Measurements from ENCODE around the gene DHPS.
"Not testable (repeated sequence)": the region's sequence is repeated elsewhere in the genome, so short reads cannot be mapped to it uniquely, and the experiment has no call there.

The DHPS gene

DNA sequence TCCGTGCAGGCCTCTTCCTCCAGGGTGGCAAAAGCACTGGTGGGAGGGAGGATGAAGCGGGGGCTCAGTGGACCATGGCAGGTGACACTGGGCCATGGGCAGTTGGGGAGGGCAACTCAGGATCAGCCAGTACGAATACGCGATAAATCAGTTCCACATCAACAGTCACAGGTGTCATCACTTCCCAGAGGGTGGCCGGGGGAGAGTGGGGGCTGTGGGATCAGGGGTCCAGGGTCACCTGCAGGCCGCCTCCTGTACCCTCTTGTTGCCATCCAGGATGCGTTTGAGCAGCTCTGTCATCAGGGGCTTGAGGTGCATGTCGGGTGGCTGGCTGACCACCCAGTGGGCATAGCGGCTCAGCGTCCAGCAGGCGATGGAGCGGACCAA, 24.6 kb upstream of the DHPS start:
- no peak for DNase-seq (ENCODE audit: low read depth)
- no peak overlapping the region for H3K4me3 ChIP-seq (ENCODE audit: low read depth, low read length)

DNA sequence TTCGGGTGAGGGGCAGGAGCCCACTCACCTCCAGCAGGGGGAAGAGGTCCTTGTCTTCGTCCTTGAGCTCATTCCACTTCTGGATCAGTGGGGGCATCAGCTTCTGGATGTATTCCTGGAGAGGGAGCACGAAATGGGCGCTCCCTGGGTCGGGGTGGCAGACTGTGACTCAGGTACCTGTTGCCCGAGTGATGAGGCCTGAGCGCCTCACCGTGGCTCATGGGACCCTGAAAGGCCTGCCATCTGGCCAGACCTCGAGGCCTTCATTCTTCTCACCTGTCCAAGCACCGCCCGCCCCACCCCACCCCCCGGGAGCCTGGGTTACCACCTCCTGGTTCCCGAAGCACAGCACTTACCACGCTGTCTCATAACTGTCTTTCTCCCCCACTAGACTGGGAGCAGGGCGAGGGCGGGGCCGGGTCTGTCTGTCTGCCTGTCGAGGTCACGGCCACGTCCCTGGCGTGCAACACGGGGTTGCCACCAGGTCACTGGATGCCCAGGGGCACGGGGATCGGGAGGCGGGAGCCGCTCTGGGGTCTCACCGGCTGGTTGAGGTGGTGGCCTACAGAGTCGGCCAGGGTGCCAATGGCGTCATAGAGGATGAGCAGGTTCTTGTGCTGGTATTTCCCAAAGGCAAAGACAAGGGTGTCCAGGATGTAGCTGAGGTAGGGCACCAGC, 24.1 kb upstream of the DHPS start:
- no peak overlapping the region for H3K4me3 ChIP-seq (ENCODE audit: low read depth, low read length)
- DNase-seq (ENCODE audit: low read depth): no peak

DNA sequence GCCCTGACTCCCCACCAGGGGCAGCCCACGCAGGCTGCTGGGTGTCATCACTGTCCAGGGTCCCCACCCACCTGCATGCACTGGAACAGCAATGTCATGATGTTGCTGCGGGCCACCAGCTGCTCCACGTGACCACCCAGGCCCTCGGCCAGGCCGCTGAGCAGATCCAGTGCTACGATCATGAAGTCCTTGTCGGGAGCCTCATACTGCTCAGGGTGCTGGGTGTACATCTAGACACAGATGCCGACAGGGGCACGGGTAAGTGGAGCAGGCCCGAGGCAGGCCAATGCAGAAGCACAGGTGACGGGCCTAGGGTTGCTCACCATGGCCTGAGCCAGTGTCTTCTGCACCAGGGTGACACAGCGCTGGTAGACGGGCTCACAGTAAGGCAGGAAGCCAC, 23.5 kb upstream of the DHPS start:
- no peak overlapping the region for H3K4me3 ChIP-seq (ENCODE audit: low read depth, low read length)

DNA sequence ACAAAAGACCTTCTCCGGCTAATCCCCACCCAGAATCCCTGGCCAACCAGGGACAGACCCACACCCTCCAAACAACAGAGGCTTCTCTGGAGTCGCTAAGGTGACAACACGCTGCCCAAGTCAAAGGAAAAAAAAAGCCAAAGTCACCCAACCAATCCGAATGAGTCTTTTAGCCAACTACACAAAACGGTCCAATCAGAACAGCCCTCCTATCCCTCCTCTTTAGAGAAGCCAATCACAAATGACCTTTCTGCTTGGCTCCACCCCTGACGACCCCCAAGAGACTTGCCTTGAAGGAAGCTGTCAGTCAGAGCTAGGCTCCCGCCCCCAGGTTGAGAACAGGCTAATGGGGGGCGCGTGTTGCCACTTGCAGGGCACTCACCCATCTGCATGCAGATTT, 21.4 kb upstream of the DHPS start:
- H3K4me3 ChIP-seq (ENCODE audit: low read depth, low read length): no peak overlapping the region
- no peak for DNase-seq (ENCODE audit: low read depth)

More for the DNA sequence above, 23.5 kb upstream of the DHPS start:
- no peak for DNase-seq (ENCODE audit: low read depth)

DNA sequence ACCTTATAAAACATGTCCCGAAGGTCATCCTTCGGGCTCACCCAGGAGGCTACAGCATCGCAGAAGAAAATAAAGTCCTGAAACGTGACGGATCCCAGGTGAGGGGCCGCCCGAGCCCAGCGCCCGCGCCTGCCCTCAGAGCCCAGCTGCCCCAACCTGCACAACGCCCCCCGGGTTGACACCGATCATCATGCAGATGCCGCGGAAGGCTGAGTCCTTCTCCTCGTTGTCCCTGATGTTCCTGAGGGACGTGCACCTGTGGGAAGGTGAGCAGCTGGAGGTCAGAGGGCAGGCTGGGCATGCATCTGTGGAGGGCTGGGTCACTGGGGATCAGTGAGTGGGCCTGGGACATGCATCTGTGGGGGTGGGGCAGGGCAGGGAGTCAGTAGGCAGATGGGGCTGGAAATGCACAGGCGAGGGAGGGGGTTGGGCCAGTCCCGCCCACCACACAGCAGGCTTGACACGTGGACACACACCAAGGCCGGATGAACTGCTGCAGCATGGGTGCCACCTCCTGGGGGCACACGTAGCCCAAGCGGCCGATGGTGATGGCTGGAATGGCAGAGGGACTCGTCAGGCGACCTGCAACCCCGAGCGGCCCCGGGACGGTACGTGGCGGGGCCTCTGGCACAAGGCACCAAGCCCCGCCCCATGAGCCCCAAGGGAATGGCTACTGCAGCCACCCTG, 20.1 kb upstream of the DHPS start:
- no peak for DNase-seq (ENCODE audit: low read depth)
- H3K4me3 ChIP-seq (ENCODE audit: low read depth, low read length): no peak overlapping the region

DNA sequence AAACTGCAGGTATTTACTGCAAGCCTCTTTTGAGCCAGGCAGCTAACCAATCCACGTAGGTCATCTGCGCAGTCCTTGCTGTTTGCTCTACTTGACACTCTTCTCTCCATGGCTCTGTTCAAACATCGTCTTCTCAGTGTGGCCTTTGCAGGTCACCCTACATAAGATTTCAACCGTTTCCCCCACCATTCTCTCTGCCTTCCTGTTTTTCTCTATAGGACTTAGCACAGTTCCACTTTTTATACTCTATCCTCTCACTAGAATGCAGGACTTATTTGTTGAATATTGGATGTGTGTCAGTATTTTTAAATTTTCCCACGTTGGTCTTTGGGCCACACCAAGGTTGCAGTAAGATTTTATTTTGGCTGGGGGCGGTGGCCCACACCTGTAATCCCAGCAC, 16.5 kb upstream of the DHPS start:
- no peak for DNase-seq (ENCODE audit: low read depth)
- no peak overlapping the region for H3K4me3 ChIP-seq (ENCODE audit: low read depth, low read length)

DNA sequence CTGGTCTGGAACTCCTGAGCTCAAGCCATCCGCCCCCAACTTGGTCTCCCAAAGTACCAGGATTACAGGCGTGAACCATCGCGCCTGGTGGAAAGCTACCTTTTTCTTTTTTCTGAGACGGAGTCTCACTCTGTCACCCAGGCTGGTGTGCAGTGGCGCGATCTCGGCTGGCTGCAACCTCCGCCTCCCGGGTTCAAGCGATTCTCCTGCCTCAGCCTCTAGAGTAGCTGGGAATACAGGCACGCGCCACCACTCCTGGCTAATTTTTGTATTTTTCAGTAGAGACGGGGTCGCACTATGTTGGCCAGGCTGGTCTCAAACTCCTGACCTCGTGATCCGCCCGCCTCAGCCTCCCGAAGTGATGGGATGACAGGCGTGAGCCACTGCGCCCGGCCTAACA, 15.7 kb upstream of the DHPS start:
- DNase-seq (ENCODE audit: low read depth); H3K4me3 ChIP-seq (ENCODE audit: low read depth, low read length): not testable (repeated sequence)

DNA sequence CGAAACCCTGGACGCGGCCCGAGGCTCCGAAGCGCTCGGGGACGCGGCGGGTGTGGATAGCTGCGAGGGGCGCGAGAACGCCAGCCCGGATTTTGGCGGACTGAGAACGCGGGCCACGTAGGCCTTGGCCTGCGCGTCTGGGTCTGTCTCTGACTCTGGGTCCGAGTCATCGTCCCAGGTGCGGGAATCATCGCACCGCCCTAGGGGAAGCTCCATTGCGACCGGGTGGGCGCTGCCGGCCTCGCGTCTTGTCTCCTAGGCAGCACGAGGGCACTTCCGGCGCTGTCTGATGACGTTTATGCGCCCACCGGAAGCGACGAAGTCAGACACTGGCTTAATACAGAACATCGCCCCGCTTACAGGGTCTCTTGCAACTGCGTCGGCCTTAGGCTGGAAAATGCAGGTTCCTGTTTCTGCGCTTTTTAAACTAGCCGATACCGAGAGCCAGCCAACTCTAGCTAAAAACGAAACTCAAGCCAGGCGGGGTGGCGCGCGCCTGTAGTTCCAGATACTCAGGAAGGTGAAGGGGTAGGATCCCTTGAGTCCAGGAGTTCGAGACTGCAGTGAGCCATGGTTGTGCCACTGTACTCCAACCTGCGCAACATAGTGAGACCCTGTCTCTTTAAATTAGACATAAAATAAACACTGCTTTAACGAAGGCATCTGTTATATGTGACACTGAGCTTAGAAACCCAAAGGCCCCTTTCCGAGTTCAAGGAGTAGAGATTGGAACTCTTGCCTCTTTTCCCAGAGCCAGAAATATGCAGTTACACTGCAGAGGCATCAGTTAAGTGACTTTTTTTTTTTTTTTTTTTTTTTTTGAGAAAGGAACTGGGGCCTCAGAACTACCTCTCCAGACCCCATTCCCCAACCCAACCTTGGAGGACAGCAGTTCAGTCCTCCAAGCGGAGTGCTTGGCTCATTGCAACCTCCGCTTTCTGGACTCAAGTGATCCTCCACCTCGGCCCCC, 15.0 kb upstream of the DHPS start, which contains the start of gene FBXW9:
Gene FBXW9, minus strand, starts transcription at position 266 of the 970 bp plus-strand sequence. Its CDS starts 50 bp downstream, at position 216.
- peak; percentile 89 for DNase-seq (ENCODE audit: low read depth)
- peak within 1 kb of the TSS; percentile 77 for H3K4me3 ChIP-seq (ENCODE audit: low read depth, low read length)

DNA sequence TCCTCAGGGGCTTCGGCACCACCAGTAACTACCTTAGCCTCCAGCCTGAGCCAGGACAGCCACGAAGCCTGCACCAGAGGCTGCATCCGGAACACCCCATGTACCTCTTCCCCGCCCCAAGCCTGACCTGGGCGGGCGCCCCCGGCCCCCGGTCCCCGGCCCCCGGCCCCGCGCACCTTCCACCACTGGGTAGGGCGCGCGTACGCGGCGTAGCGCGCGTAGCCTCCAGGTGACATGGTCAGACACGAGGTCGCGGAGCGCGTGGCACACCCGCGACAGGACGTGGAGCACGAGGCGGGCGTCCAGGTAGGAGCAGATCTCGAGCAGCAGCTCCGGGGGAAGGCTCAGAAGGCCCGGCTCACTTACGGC, 14.3 kb upstream of the DHPS start:
- H3K4me3 ChIP-seq (ENCODE audit: low read depth, low read length): peak overlapping the region; percentile 77

DNA sequence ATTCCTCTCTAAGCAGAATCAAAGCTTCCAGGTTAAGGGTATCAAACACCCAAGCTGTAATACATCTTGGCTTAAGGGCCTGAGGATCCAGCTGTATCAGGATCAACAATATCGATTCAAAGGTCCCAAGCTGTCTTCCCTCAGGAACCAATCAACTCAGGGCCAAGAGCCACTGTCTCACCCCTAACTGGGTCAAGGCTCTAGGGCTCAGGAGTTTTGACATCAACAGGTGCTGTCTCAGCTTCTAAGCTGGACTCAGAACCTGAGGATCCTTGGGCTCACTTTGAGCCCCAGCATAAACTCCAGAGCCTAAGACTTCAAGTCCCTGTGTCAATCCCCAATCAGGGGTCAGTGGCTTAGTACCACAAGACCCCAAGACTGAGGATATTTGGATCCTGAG, 13.8 kb upstream of the DHPS start:
- H3K4me3 ChIP-seq (ENCODE audit: low read depth, low read length): peak overlapping the region; percentile 77
- no peak for DNase-seq (ENCODE audit: low read depth)

More for the DNA sequence above, 14.3 kb upstream of the DHPS start:
- no peak for DNase-seq (ENCODE audit: low read depth)

DNA sequence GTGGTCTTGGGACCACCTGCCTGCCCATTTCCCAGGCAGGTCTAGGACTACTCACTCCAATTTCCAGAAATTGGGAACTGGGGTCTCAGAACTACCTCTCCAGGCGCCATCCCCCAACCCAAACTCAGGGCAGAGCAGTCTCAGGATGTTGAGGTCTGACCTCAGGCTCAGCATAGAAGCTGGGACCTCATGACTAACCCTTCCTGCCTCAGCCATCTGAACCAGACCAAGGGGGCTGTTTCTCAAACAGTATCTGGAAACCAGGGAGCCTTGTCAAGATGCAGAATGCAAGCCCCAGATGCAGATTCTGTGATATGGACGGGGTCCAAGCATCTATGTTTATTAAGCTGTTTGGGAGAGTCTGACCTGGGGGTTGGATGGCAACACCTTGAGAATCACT, 13.4 kb upstream of the DHPS start:
- DNase-seq (ENCODE audit: low read depth): no peak
- H3K4me3 ChIP-seq (ENCODE audit: low read depth, low read length): no peak overlapping the region

DNA sequence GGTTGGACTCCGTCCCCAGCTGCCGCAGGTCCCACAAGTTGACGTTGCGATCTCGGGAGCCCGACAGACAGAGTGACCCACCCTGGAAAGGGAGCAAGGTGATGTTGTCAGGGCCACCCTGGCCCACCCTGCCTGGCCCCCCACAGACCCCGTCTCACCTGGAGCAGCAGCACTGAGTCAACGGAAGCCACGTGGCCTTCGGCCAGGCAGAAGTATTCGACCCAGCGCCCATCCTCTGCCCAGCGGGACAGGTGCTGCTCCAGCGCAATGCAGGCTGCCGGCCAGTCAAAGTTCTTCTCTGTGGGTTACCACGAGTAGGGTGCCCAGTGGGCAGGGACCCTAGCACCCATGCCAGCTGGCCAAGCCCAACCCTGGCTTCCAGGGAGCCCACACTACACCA, 13.0 kb upstream of the DHPS start:
- H3K4me3 ChIP-seq (ENCODE audit: low read depth, low read length): no peak overlapping the region

DNA sequence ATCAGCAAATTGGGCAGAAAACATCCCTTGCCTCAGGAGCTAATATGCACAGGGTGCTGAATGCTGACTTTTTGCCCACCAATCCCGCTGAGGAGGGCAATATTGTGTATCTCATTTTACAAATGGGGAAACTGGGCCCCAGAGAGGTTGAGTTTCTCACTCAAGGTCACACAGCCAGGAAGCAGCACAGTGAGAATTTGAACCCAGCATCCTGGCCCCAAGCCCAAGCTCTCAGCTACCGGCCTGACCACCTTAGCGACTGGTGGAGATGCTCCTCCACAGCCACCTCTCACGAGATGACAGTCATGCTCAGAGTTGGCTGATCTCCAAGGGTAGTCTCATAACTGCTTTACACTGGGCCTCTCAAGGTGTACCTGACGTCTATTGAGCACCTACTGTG, 11.3 kb upstream of the DHPS start:
- H3K4me3 ChIP-seq (ENCODE audit: low read depth, low read length): no peak overlapping the region
- no peak for DNase-seq (ENCODE audit: low read depth)

More for the DNA sequence above, 13.0 kb upstream of the DHPS start:
- no peak for DNase-seq (ENCODE audit: low read depth)

DNA sequence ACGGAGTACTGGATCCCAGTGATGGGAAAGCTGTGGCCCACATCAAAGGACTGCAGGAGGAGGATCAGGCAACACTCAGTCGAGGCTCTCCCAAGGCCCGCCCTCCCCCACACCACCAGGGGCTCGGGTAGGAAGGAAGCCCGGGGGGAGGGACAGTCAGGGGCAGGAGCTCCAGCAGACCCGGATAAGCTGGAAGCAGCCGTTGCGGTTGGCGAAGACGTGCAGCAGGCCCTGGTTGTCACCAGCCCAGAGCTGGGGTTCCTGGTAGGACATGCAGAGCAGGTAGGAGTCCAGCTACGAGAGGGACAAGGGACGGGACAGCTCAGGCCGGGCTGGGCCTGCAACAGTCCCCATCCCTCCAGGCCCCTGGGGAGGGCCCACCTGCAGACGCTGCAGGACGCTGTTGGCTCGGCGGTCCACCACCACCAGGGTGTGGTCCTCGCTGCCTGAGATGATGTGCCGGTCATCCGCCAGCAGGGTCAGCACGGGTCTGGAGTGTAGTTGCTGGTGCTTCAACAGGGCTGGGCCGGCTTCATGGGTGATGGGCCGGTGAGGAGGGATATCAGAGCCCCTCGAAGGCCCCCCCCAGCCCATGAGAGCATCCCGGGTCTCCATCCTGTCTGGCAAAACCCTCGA, 8.0 kb upstream of the DHPS start:
- H3K4me3 ChIP-seq (ENCODE audit: low read depth, low read length): no peak overlapping the region

DNA sequence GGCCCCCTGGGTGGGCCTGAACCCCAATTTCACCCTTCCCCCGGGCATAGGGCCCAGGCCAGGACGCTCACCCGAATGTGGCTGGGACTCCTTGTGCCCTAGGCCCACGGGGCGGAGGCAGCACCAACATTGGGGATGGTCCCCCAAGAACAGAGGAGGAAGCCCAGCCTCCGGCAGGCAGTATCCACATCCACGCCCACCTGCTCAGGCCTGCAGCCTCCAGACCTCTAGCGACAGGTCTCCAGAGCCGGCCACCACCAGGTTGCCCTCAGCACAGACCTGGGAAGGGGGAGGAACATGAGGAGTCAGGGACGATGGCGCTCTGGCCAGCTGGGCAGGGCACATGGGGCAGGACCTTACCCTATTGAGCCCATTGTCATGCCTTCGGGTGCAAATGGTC, 7.3 kb upstream of the DHPS start:
- no peak overlapping the region for H3K4me3 ChIP-seq (ENCODE audit: low read depth, low read length)
- DNase-seq (ENCODE audit: low read depth): no peak

More for the DNA sequence above, 8.0 kb upstream of the DHPS start:
- no peak for DNase-seq (ENCODE audit: low read depth)

DNA sequence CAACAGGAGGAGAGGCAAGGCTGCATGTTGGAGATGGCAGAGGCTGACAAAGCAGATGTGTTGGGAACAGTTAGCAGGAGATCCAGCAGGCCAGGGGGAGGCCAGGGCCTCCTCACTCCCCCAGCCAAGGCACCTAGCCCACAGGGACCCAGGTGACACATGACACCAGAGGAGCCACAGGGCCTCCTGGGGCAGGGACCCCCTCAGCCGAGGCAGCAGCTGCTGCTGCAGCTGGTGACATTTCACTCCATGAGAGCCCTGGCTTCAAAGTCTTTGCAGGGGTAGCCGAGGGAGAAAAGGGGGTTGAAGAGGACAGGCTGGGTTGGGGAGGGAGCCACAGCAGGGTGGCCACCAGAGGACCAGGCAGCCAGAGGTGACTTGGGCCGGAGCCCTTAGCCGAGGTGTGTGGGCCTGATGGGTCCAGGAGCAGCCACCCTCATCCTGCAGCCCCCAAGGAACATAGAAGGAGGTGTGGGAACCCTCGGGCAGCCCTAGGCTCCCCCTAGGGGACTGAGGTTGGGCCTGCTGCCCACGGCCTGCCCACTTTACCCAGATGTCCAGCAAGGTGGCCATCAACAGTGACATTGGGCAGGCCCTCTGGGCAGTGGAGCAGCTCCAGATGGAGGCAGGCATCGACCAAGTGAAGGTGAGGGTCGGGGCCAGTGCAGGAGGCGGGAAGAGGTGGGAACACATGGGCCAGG, 6.0 kb upstream of the DHPS start, which contains the start of gene GNG14:
Gene GNG14, plus strand, starts transcription at position 503 of the 701 bp plus-strand sequence. Its CDS starts 51 bp downstream, at position 554.
- no peak within 1 kb of the TSS for H3K4me3 ChIP-seq (ENCODE audit: low read depth, low read length)
- no peak for DNase-seq (ENCODE audit: low read depth)

DNA sequence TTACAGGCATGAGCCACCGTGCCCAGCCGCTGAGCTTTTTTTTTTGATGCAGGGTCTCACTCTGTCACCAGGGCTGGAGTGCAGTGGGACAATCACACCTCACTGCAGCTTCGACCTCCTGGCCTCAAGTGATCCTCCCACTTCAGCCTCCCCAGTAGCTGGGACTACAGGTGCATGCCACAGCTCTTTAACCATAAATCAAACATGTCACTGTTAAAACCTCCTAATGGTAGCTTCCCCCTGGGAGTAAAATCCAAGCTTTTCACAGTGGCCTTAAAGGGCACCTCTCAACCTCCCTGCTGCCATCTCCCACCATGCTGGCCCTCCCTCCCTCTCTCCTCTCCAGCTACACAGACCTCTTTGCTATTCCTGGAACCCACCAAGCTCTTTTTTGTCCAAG, 4.2 kb upstream of the DHPS start:
- no peak for DNase-seq (ENCODE audit: low read depth)
- no peak overlapping the region for H3K4me3 ChIP-seq (ENCODE audit: low read depth, low read length)

DNA sequence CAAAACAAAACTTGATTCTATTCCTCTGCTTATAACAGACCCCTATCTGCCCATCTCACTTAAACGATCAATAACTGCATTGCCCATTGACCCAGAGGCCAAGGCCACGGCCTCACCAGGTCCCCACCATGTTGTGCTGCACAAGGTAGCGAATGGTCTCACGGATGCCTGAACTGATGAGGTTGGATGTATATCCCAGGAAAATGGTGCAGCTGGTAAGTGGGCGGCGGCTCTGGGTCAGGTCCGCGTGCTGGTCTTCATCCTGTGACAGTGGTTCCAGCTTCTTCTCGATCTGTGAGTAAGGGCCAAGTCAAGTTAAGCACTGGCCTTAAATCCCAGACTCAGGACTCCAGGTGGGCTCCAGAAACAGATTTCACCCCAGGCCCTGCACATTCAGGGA, 1.6 kb downstream of the DHPS start:
- no peak for DNase-seq (ENCODE audit: low read depth)
- no peak overlapping the region for H3K4me3 ChIP-seq (ENCODE audit: low read depth, low read length)

DNA sequence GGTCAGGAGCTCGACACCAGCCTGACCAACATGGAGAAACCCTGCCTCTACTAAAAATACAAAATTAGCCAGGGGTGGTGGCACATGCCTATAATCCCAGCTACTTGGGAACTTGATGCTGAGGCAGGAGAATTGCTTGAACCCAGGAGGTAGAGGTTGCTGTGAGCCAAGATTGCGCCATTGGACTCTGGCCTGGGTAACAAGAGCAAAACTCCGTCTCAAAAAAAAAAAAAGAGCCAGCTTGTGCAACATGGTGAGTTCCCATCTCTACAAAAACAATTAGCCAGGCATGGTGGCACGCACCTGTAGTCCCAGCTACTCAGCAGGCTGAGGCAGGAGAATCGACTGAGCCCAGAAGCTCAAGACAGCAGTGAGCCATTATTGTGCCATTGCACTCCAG, 3.6 kb downstream of the DHPS start:
- not testable (repeated sequence) for H3K4me3 ChIP-seq (ENCODE audit: low read depth, low read length); DNase-seq (ENCODE audit: low read depth)
